Stomach (tissue), 9 donors: Measurements from ENCODE around the gene TRPM3. TPM values are rescaled to one million over a fixed set of nuclear protein-coding genes. Genes with fewer than 3 reads are reported as not detected.

ENCODE experiments used
- DNase-seq, 2 donors: peaks; one replicate each; pipeline versions ENCODE4 v3.0.0 to v3.0.0-alpha.2; 2013 to 2019
- H3K27ac ChIP-seq, 5 donors: fragments of 200-600 bp in 4 of 5; sonication (generic) in 4 of 5; one replicate each; pipeline ENCODE4 v1.5.1; 2013 to 2019; ENCODE audit warnings: mild to moderate bottlenecking in 1 of 5, moderate library complexity in 1 of 5
- H3K27me3 ChIP-seq, 3 donors: fragments of 200-600 bp; sonication (generic); one replicate each; pipeline ENCODE4 v1.5.1; 2017 to 2019; ENCODE audit warnings: mixed run types in 1 of 3
- H3K36me3 ChIP-seq, 4 donors: fragments of 200-600 bp; sonication (generic); 1 replicate in 3 of 4; 2 replicates in 1 of 4; pipeline ENCODE4 v1.5.1; 2016 to 2019
- H3K4me1 ChIP-seq, 4 donors: fragments of 200-600 bp; sonication (generic); one replicate each; pipeline ENCODE4 v1.5.1; 2016 to 2019
- H3K4me3 ChIP-seq, 4 donors: fragments of 200-600 bp; sonication (generic) in 3 of 4; one replicate each; pipeline ENCODE4 v1.5.1; 2016 to 2019; ENCODE audit warnings: mild to moderate bottlenecking in 1 of 4
- H3K9me3 ChIP-seq, 4 donors: fragments of 200-600 bp; sonication (generic); one replicate each; pipeline ENCODE4 v1.5.1; 2016 to 2019
- EP300 ChIP-seq: sonication (generic); formaldehyde crosslinking; IDR thresholded peaks from one replicate; pipeline ENCODE4 v1.6.1; 2017; ENCODE audit warnings: antibody characterized with exemption
- POLR2A ChIP-seq, 4 donors: fragments of 450-650 bp; IDR thresholded peaks; one replicate each; pipeline ENCODE4 v1.6.1; 2016; ENCODE audit warnings: antibody characterized with exemption in 4 of 4, control low read depth in 2 of 4, mild to moderate bottlenecking in 1 of 4, moderate library complexity in 1 of 4
- POLR2AphosphoS5 ChIP-seq, 3 donors: sonication (generic); formaldehyde crosslinking; IDR thresholded peaks; one replicate each; pipeline ENCODE4 v1.6.1; 2016; ENCODE audit warnings: antibody characterized with exemption in 3 of 3
- WGBS, 5 donors: extraction: QIAGEN DNeasy Blood & Tissue Kit in 3 of 5; methylation state at CpG; one replicate each; pipeline versions ENCODE4 v1.1.5 to v1.1.7; 2013 to 2018; 5-methylcytosine and 5-hydroxymethylcytosine counted together
- intact Hi-C: fragments of 100-400 bp; cut with DNase I; formaldehyde crosslinking; loops from one replicate; pipeline ENCODE4 v1.15.1; 2023; ENCODE audit warnings: low total_unique reads
- polyA plus RNA-seq, 3 donors: library from polyadenylated mRNA; stranded (reverse); fragments of 200-250 nt; gene quantifications; one replicate each; pipeline ENCODE4 v1.2.3, GENCODE V29; 2013
- total RNA-seq, 5 donors: library from RNA; depleted of rRNA; stranded (reverse); fragments of >200 nt; gene quantifications; one replicate each; pipeline versions ENCODE4 v1.1.0 to v1.2.3, GENCODE V29; 2014 to 2016
- TF ChIP-seq, protein P1 (sequence below), 7 experiments: fragments of 450-650 bp in 4 of 7; fragments of 200-600 bp in 3 of 7; sonication (generic) in 3 of 7; IDR thresholded peaks; one replicate each; pipeline ENCODE4 v1.5.1; 2016 to 2019; ENCODE audit warnings: antibody characterized with exemption in 7 of 7, control low read depth in 2 of 7, mild to moderate bottlenecking in 1 of 7
- donor health status: healthy with polysubstance abuse.
- donor health status: Bipolar disorder and iron deficiency.
- donor health status: healthy.

TRPM3 gene
- total and polyA plus RNA-seq, 8 donors, result 0.03 to 6.2 (median 1.5) TPM

DNA sequence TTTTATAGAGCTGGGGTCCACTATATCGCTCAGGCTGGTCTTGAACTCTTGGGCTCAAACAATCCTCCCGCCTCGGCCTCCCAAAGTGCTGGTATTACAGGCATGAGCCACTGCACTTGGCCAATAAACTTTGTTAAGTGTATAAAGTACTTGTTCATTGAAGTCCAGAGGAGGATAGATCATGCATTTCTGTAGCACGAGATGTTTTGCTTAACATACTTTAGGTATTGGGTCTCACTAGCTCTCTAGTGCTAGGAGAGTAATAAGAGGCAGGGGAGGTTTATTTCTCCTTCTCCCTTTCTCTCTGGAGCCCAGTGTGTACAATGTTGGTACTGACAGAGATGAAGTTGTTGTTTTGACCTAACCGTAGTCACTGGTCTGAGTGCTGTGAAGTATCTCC is 581.4 kb downstream of the TRPM3 start:
- Histone ChIP-seq H3K27ac (no peak overlapping the region), H3K4me3 (no peak overlapping the region), H3K27me3 (no peaks in the 10 kb centered on the region), H3K36me3 (no peaks in the 10 kb centered on the region), H3K4me1 (no peaks in the 10 kb centered on the region), H3K9me3 (no peaks in the 10 kb centered on the region)
- 88 to 98% (median 90%) methylated on average over 5 of the region's 5 CpGs for WGBS, 5 donors
- DNase-seq, result no peak
- no peak for TF ChIP-seq POLR2A (IDR thresholded peaks at IDR 0.05)
- intact Hi-C loops, result no loop called here

DNA sequence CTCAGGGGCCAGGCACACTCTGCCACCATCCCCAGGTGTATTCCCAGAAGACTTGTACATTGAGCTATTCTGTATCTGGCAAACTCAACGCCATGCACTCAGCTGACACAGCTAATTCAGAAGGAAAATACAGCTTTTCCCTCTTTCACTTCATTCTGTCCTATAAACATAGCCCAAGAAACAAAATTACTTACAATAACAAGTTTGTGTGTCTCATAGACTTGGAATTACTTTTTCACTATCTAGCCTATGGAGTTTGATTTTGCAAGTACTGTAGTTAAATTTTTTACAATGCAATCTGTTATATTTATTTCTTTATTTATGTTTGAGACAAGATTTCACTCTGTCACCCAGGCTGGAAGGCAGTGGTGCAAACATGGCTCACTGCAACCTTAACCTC is 581.9 kb downstream of the TRPM3 start:
- intact Hi-C loops, result no loop called here
- no peak overlapping the region for H3K4me3 ChIP-seq
- no peak for DNase-seq
- H3K36me3 ChIP-seq, result no peaks in the 10 kb centered on the region
- H3K27me3 ChIP-seq, result no peaks in the 10 kb centered on the region
- TF ChIP-seq POLR2A (IDR thresholded peaks at IDR 0.05), result no peak
- no peak for TF ChIP-seq POLR2AphosphoS5 (IDR thresholded peaks at IDR 0.05)
- TF ChIP-seq, protein P1, sequence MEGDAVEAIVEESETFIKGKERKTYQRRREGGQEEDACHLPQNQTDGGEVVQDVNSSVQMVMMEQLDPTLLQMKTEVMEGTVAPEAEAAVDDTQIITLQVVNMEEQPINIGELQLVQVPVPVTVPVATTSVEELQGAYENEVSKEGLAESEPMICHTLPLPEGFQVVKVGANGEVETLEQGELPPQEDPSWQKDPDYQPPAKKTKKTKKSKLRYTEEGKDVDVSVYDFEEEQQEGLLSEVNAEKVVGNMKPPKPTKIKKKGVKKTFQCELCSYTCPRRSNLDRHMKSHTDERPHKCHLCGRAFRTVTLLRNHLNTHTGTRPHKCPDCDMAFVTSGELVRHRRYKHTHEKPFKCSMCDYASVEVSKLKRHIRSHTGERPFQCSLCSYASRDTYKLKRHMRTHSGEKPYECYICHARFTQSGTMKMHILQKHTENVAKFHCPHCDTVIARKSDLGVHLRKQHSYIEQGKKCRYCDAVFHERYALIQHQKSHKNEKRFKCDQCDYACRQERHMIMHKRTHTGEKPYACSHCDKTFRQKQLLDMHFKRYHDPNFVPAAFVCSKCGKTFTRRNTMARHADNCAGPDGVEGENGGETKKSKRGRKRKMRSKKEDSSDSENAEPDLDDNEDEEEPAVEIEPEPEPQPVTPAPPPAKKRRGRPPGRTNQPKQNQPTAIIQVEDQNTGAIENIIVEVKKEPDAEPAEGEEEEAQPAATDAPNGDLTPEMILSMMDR (IDR thresholded peaks at IDR 0.05), result no peak
- no peak for TF ChIP-seq EP300
- H3K4me1 ChIP-seq, result no peaks in the 10 kb centered on the region
- H3K27ac ChIP-seq, result no peak overlapping the region
- H3K9me3 ChIP-seq, result no peaks in the 10 kb centered on the region
- 62 to 75% (median 74%) methylated on average over 1 of the region's 1 CpG for WGBS, 5 donors

- intact Hi-C loops, result no loop called here
- TF ChIP-seq POLR2A (IDR thresholded peaks at IDR 0.05) (no peak), EP300 (no peak), POLR2AphosphoS5 (IDR thresholded peaks at IDR 0.05) (no peak)
- TF ChIP-seq, protein P1 (IDR thresholded peaks at IDR 0.05), result no peak
- H3K4me1 ChIP-seq, result no peaks in the 10 kb centered on the region
- no peak overlapping the region for H3K4me3 ChIP-seq
- 50 to 82% (median 65%) methylated on average over 1 of the region's 1 CpG for WGBS, 5 donors
- H3K9me3 ChIP-seq, result no peaks in the 10 kb centered on the region
- H3K27ac ChIP-seq, result no peak overlapping the region
- H3K27me3 ChIP-seq, result no peaks in the 10 kb centered on the region
- DNase-seq, result no peak
- no peaks in the 10 kb centered on the region for H3K36me3 ChIP-seq
Observed at GRCh38 chr9:70539001-70539400, 582.4 kb downstream of the TRPM3 start.

DNA sequence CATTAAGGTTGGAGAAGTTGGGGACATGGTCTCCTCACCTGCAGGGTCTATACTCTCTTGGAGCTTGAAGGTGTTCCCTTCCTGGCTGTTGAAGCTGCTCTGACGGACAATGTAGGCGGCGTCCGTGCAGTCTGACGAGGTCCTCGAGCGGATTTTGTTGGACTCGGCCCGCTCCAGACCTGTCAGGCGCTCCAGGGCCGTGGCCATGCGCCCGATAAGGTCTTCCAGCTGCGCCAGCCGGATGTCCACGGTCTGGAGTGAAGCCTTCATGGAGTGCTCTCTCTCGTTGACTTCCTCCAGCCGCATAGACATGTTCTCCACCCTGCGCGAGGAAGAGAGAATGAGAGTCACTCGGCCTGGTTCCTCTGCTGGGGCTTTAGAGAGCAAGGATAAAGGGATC is 584.3 kb downstream of the TRPM3 start:
- TF ChIP-seq EP300 (no peak), POLR2AphosphoS5 (IDR thresholded peaks at IDR 0.05) (no peak), POLR2A (IDR thresholded peaks at IDR 0.05) (no peak)
- TF ChIP-seq, protein P1 (IDR thresholded peaks at IDR 0.05), result no peak
- Histone ChIP-seq H3K36me3 (no peaks in the 10 kb centered on the region), H3K27ac (no peak overlapping the region), H3K4me1 (no peaks in the 10 kb centered on the region), H3K4me3 (no peak overlapping the region), H3K9me3 (no peaks in the 10 kb centered on the region), H3K27me3 (no peaks in the 10 kb centered on the region)
- intact Hi-C loops, result no loop called here
- WGBS, 5 donors, result 95 to 97% (median 96%) methylated on average over 20 to 21 of the region's 21 CpGs
- DNase-seq, result no peak

- no peaks in the 10 kb centered on the region for H3K4me1 ChIP-seq
- TF ChIP-seq EP300 (no peak), POLR2A (IDR thresholded peaks at IDR 0.05) (no peak), POLR2AphosphoS5 (IDR thresholded peaks at IDR 0.05) (no peak)
- TF ChIP-seq, protein P1 (IDR thresholded peaks at IDR 0.05), result no peak
- intact Hi-C loops, result no loop called here
- H3K36me3 ChIP-seq, result no peaks in the 10 kb centered on the region
- no peak overlapping the region for H3K27ac ChIP-seq
- no peaks in the 10 kb centered on the region for H3K27me3 ChIP-seq
- WGBS, 5 donors, result 84 to 96% (median 89%) methylated on average over 16 of the region's 16 CpGs
- no peaks in the 10 kb centered on the region for H3K9me3 ChIP-seq
- no peak overlapping the region for H3K4me3 ChIP-seq
- no peak for DNase-seq
Observed at GRCh38 chr9:70535546-70536323, 585.7 kb downstream of the TRPM3 start.
